ENCODE data around the gene HPSE2.
A peak's percentile ranks its signal among the peaks of the same experiment; 100 is the strongest.
"Not testable (repeated sequence)": the region's sequence is repeated elsewhere in the genome, so short reads cannot be mapped to it uniquely, and the experiment has no call there.

The HPSE2 gene

DNA sequence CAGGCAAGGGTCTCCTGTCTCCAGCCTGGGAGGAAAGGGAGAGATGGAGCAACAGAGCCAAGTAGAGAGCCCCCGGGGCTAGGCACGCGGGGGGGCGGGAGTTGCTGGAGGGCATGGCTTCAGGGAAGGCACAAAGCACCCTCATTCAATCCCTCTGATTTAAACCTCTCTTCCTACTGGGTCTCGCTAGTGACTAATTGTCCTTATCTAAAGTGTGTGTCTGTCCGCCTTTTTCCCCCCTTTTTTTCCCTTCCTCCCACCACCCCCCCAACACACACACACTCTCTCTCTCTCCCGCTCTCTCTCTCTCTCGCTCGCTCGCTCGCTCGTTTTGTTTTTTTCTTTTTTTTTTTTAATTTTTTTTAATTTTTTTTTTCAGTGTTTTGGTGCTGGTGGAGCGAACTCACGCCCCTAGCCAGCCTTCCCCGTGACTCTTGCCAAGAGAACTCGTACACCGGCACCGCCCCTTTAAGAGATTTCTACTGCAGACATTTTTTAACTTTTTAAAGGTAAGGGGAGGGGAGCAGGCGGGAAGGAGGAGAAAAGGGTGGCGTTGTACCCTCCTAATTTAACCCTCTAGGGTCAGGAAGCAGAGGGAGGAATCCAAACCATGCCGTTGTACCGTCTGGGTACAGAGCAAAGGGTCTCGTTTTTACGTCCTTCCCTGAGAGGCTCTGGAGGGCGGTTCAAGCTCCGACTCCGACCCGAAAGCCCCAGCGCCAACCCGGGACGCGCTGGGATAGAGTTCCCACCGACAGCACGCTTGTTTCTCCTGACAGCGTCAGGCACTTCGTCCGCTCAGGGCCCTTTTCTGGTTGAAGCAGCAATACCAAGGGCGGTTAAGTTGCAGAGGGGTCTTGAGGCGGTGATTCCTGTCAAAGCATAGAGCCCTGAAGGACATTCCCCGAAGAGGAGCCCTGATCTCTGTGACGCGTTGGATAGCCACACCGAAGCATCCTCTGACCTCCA is at the start of gene HPSE2:
TSS of gene HPSE2 (minus strand) at position 195 of the 969 bp plus-strand sequence.
- no peak for DNase-seq (ENCODE audit: low spot score)

GRCh38 chr10:99280472-99280871 is 44.8 kb upstream of the HPSE2 start:
- no peak for DNase-seq (ENCODE audit: low spot score)

DNA sequence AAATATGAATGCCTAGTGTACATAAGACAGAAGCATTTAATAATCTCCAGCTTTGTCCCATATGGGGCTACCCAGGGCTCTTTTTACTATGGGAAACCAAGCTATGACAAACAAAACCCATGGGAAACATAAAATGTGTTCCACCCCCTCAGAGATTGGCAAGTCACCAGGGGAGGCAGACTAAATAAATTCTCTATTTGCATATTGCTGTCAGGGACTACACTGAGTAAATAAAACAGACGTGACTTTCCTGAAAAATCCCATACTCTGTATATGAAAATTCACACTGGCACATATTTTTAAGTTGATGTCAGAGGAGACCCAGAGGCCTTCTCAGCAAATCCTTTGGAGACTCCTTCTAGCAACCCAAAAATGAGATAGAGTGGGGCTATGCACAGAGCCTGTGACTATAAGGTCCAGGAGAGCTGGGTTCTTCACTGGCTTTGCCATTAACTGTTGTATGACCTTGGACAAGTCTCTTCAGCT is 44.0 kb upstream of the HPSE2 start:
- no peak for DNase-seq (ENCODE audit: low spot score)

- DNase-seq (ENCODE audit: low spot score), result no peak
Observed at GRCh38 chr10:99276848-99277486, 41.3 kb upstream of the HPSE2 start.

GRCh38 chr10:99266383-99266782 is 30.7 kb upstream of the HPSE2 start:
- DNase-seq (ENCODE audit: low spot score), result no peak

DNA sequence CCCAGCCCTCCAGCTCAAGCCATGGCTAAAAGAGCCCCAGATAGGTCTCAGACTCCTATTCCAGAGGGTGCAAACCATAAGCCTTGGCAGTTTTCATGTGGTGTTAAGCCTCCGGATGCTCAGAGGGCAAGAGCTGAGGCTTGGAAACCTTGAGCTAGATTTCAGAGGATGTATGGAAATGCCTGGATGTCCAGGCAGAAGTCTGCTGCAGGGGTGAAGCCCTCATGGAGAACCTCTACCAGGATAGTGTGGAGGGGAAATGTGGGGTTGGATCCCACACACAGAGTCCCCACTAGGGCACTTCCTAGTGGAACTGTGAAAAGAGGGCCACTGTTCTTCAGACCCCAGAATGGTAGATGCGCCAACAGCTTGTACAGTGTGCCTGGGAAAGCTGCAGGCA is 13.2 kb upstream of the HPSE2 start:
- DNase-seq (ENCODE audit: low spot score), result no peak

DNA sequence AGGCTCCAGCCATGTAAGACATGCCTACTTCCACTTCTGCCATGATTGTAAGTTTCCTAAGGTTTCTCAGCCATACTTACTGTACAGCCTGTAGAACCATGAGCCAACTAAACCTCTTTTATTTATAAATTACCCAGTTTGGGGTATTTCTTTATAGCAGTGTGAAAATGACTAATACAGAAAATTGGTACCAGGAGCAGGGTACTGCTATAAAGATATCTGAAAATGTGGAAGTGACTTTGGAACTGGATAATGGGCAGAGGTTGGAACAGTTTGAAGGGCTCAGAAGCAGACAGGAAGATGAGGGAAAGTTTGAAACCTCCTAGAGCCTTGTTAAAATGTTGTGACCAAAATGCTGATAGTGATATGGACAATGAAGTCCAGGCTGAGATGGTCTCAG is 12.2 kb upstream of the HPSE2 start:
- not testable (repeated sequence) for DNase-seq (ENCODE audit: low spot score)

DNA sequence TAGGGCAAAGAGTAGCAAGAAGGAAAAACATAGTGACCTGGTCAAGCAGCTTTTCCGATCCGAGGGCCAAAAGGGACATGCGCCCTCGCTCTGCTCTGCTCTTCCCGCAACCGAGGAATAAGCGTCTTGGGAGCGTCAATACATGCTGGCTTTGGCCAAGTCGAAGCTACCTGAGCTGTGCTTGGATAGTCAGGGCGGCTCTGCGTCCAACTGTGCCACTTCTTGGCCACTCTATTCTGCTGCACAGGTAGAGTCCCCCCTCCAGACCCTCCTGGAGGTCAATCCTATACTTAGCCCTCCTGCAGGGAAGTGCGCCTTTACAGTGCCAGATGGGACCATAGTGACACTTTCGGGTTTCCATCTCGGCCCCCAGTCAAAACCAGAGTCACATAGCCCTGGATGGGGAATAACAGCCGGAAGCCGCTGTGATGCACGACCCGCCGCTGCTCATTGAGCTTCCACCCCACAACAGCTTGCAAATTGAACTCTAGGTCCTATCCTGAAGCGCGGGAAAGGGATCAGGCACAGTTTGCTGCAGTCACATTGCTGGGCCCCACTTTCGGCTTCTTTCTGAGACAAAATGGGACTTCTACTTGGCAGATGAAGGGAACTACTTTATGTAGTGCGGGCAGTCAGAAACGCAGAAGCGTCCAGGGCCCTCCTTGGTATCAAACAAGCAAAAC is 1.1 kb upstream of the HPSE2 start:
- DNase-seq (ENCODE audit: low spot score), result no peak

GRCh38 chr10:99234791-99235657 is 628 bp downstream of the HPSE2 start:
- DNase-seq (ENCODE audit: low spot score), result no peak

GRCh38 chr10:99234041-99234790 is 1.4 kb downstream of the HPSE2 start:
- peak; percentile 19 for DNase-seq (ENCODE audit: low spot score)

DNA sequence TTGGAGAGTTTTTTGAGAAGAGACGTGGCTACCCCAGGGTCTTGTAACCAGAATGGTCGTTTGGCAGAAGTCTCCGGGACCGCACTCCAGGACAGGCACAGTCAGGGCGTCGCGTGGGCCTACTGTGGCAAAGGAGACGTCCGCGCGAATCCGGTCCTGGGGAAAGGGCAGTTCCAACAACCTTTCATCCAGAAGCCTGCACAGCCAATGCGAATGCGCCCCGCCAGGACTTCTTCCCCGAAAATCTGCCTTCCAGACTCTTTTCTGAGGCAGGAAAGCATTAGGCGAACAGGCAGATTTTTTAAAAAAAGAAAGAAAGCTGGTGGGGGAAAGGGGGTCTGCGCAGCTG is 2.0 kb downstream of the HPSE2 start:
- no peak for DNase-seq (ENCODE audit: low spot score)

GRCh38 chr10:99233000-99233688 is 2.5 kb downstream of the HPSE2 start:
- DNase-seq (ENCODE audit: low spot score), result no peak

DNA sequence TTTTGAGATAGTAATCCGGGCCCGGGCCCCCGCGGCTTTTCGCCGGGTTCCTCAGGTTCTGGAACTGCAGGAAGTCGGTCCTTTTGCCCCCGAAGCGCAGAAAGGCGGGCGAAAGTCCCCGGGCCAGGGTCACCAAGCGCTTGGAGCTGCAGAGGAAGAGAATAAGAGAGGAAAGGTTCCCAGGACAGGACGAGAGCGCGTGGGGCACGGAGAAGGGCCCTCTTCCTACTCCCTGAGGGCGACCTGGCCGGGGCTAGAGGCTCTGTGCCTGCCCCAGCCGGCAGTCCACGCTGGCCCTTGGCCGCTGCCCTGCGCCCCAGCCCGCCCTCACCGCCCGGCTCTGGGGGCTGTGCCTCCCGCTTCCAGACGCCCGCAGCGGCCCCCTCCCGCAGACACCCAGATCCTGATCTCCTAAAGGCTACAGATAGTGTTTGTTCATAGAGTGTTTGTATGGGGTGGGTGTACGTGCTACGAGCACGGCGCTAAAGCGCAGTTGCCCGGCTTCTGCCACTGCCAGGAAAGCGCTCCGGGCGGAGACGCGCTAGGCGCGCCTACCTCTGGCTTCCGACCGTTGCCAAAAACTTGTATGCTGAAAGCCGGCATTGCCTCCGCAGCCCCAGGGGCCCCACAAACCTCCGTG is 3.2 kb downstream of the HPSE2 start:
- DNase-seq (ENCODE audit: low spot score), result no peak

DNA sequence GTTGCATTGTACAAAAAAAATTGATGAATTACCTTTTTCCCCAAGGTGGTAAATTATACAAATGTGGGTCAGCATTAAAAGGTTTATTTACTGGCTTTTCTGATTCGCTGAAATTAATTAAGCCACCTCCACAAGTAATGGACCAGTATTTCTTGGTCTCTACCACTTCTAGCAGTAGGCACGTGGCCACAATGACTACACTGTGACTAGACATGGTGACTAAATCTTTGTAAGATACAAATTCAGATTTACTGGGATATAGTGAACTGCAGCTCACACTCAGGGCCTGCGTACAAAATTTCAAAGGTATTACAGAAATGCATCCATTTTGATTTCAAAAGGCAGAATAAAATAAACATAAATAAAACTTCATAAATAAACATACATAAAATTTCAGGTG is 10.9 kb downstream of the HPSE2 start:
- no peak for DNase-seq (ENCODE audit: low spot score)

DNA sequence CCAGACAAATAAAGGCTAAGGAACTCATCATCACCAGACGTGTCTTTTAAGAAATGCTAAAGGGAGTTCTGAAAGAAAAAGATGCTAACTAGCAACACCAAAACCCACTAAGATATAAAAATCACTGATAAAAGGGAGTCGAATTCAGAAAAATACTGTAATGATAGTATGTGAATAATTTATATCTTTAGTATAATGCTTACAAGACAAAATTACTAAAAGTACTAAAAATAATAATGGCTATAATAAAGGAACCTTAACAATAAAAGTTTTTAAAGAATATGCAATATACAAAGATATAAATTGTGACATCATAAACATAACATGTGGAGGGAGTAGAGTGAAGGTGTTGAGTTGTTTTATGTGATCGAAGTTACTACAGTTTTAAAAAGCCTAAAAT is 28.3 kb downstream of the HPSE2 start:
- no peak for DNase-seq (ENCODE audit: low spot score)

GRCh38 chr10:99203310-99203709 is 32.3 kb downstream of the HPSE2 start:
- no peak for DNase-seq (ENCODE audit: low spot score)

- no peak for DNase-seq (ENCODE audit: low spot score)
Observed at GRCh38 chr10:99172950-99173349, 62.7 kb downstream of the HPSE2 start.

DNA sequence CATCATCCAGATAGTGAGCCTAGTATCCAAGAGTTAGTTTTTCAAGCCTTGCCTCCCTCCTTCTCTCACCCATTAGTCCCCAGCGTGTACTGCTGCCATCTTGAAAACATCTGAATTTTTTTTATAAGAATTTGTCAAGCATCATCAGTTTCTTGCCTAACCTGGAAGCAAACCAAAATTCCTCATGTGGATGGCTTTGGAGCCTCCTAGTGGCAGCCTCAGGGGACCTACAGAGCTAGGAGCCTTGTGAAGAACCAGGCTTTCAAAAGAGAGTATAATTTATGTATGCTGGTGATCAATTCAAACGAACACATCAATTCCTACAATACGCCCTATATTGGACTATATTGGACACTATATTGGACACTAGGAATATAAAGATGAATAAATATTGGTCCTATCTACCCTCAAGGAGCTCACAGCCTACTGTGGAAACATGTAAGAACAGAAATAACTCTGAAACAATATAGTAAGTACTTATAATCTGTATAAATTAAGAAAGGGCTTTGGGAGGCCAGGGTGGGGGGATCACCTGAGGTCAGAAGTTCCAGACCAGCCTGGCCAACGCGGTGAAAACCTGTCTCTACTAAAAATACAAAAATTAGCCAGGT is 63.4 kb downstream of the HPSE2 start:
- DNase-seq (ENCODE audit: low spot score), result peak; percentile 28

DNA sequence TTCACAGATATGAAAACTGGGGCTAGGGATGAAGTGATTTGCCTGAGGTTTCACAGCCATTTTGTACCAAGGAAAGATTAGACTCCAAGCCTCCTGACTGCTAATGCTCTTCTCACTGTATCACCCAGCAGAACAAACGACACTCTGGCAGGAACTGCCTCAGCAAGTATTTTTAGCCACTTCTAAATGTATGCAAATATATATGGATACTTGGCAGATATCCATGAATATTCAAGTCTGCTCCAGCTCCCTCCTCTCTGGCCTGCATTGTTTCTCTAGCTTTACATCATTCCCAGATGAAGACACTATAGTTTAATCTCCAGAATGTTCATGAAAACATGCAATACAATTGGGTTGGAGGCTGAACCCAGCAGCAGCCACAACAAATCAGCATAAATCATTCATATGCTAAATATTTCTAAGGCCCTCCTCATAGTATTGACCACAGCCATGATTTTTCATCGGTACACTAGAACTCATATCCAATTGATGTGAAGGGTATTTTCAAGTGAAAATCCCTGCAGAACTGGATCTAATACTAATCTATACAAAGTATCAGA is 65.5 kb downstream of the HPSE2 start:
- DNase-seq (ENCODE audit: low spot score), result no peak

All from putamen (tissue), 1 donor.